DMS53 treated with DMSO at 0.1 percent for 48 hours (cell line): ENCODE measurements around the gene GPC3.
"Not testable (repeated sequence)": the region's sequence is repeated elsewhere in the genome, so short reads cannot be mapped to it uniquely, and the experiment has no call there.

Source experiments
- DNase-seq: peaks from one replicate; lab custom pipeline; 2025; ENCODE audit not compliant: unreplicated experiment; lab: John Stamatoyannopoulos, UW

The GPC3 gene

DNA sequence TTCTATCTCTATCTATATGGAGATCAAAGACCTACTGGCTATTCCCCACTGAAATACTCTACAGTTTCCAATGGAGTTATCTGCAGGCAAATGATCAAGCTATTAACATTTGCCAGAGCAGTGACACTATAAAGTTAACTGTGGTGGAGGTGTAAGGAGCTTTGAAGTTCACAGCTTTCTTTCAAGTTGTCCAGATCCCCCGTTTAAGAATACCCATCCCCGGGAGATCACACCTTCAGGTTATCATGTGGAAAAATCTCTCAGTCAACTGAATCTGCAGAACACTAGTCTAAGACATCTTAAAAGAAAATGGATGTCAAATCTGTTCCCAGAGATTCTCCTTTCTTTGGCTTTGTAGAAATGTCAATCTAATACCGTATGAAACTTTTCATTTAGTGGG is 80.1 kb downstream of the GPC3 start:
- no peak for DNase-seq

DNA sequence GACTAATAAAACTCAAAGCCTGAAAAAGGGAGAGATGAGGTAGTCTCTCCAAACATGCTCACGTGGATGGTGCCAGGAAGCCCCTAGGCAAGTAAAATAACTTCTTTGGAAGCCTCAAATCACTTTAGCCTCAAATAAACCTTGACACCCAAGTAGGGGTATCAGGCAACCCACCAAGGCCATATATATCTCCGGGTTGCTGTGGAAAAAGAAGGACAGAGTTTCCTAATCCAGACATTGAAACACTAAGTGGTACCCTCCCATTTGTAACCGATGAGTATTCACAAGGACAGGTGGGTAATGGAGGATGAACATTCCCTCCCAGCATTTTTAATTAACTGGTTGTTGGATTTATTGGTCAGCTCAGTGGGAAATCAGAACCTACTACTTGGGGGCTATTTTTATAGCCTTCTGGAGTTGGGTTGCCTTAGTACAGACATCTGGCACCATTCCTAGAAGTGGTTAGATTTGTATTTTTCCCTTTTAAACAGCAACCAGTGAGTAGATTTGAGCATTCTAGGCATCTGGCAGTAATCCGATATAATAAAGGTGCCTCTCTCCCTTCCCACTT is 87.7 kb downstream of the GPC3 start:
- no peak for DNase-seq

DNA sequence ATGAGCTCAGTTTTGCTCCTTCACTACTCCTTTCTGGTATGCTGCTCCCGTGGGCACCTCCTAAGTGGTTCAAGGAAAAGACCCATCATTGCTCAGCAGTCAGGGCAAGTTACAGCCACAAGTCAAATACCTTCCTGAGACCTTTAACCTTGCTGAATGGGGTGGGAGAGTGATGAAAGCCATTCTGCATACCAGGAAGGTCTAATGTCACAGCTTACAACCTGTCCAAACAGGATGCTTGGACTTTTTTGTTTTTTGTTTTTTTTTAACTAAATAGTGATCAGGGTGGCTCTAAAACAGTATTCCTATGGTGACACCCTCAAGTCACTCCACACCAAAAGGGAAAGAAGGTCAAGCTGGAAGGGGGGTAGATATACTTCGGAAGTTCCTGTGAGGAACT is 93.1 kb downstream of the GPC3 start:
- no peak for DNase-seq

DNA sequence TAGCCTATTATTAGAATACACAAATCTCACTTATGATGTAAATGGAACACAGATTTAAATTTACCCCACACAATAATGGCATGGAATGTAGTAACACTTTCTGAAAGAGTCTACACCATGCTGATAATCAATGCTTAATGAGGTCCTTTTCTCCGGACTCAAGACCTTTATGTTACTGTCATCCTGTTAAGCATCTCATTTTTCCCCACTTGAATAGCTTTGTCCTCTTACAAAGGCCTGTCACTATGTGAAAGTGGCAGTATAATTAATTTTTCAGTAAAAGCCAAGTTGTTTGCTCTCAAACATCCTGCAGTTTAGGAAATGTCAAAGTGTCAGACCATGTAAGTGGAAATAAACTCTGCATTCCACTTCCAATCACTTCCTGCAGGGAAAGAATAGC is 96.4 kb downstream of the GPC3 start:
- DNase-seq: no peak

DNA sequence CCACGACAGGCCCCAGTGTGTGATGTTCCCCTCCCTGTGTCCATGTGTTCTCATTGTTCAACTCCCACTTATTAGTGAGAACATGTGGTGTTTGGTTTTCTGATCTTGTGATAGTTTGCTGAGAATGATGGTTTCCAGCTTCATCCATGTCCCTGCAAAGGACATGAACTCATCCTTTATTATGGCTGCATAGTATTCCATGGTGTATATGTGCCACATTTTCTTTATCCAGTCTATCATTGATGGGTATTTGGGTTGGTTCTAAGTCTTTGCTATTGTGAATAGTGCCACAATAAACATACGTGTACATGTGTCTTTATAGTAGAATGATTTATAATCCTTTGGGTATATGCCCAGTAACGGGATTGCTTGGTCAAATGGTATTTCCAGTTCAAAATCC is 97.3 kb downstream of the GPC3 start:
- not testable (repeated sequence) for DNase-seq

DNA sequence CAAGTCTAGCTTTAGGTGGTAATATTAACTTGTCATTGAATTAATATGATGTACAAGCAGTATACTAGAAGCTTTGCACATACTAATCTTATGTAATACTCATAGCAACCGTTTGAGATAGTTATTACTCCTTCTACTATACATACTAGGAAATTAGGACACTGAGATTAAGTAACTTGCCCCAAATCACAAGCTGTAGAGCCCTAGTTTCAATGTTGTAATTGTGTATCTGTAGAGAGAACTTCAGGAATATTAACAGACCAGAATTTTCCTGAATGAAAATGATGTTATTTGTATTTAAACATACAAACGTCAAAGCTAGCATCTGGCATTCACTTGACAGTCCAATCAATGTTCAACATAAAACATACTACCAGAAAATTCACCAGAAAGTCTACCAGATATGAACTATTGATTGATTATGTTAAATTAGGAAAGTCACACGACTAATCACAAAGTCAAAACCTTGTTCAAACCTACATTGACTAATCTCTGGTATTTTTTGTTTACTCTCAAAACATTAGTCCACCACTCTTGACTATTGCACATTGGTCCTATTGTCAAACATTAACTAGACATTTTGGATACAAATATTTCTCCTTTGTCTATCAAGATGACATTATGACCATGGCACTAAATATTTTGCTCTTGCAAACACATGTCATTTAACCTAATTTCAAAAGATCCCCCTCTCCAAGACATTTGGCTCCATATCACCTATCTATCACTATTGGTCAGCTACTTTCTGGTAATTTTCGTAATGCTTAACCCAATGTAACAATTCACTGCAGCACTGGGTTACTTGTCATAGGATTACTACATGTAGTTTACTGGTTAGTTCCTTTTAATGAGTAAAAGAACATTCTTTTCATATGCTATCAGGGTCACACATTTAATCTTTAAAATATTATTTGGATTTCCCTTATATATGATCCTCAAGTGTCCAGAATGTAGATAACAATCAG is 100.7 kb downstream of the GPC3 start:
- peak; percentile 12 for DNase-seq

DNA sequence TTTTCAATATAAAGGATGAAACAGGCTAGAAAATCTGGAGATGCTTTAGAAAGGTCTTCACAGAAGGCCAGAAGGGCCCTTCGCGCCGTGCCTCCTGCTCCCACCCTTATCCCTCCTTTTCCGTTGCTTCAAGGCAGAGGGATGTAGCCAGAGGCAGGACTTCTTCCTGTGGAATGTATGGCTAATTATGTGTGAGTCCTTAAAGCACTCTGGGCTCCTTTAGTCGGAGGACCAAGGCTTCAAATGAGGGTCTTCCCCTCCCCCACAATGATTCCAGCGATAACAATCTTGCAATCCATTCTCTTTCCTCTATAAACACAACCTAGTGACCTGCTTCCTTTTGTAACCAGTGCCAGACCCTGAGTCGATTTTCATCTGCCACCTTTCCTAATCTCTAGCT is 103.5 kb downstream of the GPC3 start:
- no peak for DNase-seq

DNA sequence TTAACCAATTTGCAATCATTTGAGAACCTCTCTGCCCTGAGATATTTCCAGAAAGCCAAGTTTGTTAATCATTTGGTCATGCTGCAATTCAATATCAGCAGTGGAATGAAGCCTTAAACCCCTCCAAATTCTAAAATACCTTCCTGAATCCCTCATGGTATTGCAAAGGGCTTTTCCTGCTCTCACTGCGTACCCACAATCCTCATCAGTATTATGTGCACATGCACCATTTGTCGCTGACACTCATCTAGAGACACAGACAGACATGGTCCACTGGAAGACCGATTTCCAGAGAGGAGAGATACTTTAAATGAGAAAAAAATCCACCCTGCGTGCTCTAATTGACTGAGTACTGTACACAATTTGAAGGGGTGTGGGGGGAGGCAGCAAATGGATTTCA is 104.4 kb downstream of the GPC3 start:
- DNase-seq: no peak

DNA sequence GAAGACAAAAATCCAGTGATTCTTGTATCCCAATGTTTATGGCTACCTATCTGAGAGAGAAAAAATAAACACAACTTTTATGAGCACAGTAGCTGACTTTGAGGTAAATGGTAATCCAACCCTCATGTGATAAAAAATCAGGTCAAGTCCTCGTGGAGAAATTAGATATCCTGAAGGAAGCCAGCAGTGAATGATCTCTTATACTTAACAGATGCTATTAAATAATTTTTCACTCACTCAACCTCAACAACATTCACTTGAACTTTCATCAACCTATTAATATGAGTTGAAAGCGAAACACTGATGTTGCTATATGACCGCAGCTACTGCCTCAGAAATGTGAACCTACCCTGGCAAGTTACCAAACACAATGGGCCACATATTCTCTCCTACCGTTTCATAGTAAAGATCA is 105.4 kb downstream of the GPC3 start:
- DNase-seq: no peak

DNA sequence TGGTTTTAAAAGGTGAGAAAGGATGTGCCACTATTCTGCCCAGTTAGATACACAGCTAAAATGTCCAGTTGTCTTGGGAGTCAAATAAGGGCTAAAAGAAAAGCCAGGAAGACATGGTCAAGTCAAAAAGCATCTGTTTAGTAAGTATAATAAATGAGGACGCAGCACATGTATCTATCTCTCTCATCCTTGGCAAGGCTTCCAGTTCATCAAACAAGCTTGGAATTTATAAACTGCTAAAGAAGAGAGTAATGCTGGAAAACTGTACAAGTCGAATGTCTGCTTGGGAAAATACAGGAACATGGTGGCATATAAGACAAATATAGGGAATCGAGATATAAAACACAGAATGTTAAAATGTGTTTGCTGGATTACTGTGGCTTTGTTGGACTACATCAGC is 106.7 kb downstream of the GPC3 start:
- DNase-seq: no peak

DNA sequence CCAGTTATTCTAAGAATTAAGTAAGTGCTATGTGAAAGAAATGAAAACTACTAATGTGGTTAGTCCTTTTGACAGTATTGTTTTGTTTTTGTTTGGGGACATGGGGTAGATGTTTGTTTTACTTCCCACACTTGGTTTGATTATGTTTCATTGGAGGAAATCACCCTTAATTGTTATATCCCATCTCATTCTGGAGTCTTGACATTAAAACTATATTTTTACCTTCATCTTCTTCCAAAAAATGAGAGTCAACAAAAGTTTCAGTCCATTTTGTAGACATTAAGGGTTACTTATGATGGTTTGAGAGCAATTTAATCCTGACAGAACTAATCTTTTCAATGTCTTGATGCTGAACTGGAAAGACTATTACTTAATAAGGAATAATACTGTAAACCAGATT is 108.7 kb downstream of the GPC3 start:
- no peak for DNase-seq

DNA sequence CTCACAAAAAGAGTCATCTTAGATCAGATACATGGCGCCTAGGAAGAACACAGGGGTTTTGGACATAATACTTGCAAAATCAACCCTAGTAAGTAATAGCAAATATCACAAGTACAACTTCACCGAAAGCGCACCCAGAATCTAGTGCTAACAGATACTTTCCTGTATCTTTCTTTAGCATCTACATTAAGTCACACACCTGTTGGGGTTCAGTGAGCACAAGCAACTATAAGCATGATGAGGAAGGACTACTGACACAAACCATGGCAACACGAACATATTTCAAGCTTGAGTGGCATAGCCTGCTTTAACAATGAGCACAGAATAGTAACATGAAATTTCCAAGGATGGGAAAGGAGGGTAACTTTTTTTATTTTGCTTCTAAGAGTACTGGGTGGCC is 116.1 kb downstream of the GPC3 start:
- DNase-seq: no peak

DNA sequence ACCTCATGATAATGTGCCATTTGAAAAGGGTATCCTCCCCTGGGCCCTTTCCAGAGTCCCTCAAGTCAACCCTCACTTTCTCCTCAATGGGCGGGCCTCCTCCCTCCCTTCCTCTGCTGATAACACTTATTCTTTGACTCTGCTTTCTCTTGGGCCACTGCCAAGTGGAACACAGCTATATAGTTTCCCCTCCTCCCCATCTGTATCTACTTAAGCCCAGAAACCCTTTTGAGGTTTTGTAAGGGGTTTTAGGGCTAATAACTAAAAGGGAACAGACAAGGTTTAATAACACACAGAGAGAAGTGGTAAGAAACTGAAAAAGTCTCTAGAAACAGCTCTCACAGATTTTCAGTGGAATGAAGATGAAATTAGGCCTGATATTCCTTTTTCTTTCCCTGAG is 116.7 kb downstream of the GPC3 start:
- no peak for DNase-seq

DNA sequence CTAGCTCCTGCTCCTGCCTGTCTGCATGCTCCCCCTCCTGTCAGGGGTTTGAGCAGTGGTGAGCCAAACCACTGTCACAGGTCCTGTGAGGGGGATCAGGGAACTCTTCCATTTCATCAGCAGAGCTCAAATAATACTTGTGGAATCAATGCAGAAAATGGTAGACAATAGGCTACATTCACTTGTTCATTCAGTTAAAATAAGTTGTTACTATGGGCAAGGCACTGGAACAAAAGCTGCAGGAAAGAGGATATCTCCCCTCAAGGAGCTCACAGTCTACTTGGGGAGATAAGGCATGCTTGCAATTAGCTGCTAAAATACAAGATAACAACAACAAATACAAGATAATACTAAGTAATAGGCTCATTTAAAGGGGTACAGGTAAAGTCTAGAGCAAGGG is 117.1 kb downstream of the GPC3 start:
- DNase-seq: no peak

DNA sequence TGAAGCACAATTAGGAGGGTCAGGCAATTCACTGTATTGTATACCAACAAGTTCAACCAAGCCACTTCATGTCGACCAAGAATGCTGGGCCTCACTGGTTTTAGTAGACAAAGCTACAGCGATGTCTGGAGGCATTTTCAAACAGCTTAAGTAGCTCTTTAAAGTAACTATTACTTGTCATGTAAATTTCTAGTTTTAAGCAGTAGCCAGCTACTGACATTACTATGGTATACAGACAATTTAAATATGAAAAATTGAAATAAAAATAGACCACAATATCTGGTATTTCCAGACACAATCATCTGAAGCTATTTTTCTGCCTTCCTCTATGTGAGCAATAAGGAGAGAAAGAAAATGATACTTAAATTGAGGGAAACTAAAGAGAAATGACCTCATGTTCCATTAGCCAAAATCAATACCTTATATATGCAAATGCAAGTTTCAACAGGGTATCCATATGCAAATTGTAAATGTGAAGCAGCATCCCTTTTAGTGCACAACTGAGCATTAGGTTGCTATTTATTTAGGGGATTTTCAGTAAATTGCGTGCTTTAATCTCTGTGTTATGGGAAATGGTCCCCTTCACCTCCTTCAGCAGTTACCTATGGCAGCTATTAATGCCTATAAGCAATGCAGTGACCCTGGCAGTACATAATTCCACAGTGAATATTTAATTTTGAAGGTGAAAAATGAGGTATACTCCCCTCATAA is 119.5 kb downstream of the GPC3 start:
- DNase-seq: no peak

DNA sequence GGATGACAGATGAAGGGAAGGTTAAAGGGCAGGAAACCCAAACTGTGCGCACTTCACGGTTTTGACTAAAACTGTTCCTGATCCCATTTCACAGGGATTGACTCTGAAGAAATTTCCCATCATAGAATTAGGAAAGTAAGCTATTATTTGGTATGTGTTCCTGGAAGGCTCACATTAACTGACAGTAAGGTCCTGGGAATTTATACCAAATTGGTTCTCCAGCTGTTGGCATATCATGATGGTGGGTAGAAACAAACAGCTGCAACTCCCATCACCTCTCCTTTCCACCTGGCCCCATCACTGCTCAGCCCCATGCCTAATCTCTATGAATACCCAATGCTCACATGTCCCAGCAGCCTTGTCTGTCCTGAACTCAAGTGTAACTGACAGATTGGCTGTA is 121.2 kb downstream of the GPC3 start:
- DNase-seq: no peak

DNA sequence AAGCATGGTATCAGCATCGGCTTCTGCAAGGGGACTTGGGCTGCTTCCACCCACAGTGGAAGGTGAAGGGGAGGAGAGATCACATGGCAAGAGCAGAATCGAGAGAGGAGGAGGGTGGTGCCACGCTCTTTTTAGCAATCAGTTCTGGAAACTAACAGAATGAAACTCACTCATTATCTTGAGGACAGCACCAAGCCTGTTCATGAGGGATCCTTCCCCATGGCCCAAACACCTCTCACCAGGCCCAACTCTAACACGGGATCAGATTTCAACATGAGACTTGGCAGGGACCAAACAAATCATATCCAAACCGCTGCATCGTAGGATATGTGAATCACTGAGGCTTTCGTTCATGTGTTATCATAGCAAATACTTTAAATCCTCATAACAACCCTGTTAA is 125.5 kb downstream of the GPC3 start:
- DNase-seq: no peak

DNA sequence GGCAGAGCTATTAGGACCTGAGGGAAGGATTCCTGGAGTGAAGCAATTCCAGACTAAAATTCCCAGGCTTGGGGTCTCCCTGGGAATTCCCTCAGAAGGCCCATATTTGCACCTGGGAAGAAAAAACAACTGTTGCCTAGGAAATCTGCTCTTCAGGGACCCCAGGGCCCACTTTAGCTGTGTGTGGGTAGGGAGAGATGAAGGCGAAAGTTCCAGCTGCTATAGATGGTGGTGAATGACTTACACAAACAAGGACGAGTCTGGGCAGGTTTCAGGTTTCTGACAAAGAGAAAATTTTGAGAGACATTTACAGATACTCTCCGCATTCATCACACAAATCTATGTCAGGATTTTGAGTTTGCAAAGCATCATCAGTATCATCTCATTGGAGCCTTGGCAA is 126.1 kb downstream of the GPC3 start:
- peak; percentile 19 for DNase-seq

DNA sequence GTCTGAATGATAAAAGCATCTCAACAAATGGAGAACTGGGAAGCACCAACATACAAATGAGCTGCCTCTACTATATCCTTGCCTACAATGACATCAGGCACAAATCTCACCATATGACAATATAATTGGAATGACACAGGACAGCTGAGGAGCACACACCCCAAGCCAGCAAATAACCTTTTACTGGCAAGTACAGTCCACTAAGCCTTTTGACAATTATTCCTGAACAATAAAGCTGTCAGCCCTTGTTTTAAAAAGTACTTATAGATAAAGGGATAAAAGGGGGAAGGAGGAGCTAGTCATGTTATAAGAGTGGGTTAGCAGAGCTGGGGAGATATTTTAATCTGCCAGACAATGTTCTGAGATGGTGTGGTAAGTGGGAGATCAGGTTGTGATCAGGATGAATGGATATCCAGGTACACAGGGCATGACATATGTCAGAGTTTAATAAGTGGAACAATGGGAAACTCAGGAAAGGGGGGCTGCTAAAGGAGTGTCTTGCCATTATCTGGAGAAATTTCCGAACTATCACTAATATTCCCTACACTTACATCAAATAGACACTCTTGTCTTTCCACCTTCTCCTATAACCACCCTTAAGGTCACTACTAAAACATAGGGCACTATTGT is 127.6 kb downstream of the GPC3 start:
- no peak for DNase-seq

DNA sequence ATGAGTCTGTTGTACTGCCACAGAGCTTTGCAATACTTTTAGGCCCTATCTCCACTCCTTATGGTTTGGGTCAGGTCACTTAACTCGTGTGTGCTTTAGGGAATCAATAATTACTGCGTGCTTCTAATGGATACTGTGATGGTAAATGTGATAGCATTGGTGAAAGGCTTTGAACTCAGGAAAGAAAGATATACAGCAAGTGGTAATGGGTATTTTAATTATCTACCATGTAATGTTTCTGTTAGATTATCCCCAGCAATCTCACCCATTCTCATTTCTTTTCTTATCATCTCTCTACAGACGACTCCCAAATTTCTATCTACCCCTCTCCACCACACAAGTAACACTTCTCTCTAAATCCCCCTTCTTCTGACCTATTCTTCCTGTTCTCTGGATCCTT is 128.6 kb downstream of the GPC3 start:
- no peak for DNase-seq

DNA sequence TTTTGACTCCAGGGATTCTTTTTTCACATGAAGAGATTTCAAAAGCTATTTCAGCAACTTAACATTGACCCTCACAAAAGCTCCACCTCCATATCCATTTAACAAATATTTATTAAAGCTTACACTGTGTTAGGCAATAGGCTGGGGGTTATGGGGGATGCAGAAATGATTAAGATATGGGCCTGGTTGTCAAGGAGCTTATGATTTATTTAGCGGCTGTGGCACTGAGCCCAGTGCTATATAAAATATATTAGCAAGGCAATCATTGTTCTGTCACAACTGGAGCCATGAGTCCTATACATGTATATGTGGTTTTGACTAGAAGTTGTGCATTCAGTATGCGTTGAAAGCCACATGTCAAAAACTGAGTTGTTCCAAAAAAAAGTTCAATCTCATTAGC is 131.1 kb downstream of the GPC3 start:
- no peak for DNase-seq
